DMS153 (cell line): ENCODE measurements around the gene HNF1A.
"Not testable (repeated sequence)": the region's sequence is repeated elsewhere in the genome, so short reads cannot be mapped to it uniquely, and the experiment has no call there.

Experiments used
- DNase-seq: peaks from one replicate; lab custom pipeline; 2025; lab: John Stamatoyannopoulos, UW

The HNF1A gene

GRCh38 chr12:121011820-121012219 lies 33.5 kb downstream of the HNF1A start:
- DNase-seq = no peak

- no peak for DNase-seq
These were observed 35.4 kb downstream of the HNF1A start for GRCh38 chr12:121013715-121014114.

GRCh38 chr12:121015825-121016766 lies 37.8 kb downstream of the HNF1A start, which contains the start of gene C12orf43:
Gene C12orf43 (minus strand): TSS chr12:121016487. CDS start chr12:121016474, 13 bp downstream.
- peak; percentile 81 for DNase-seq

GRCh38 chr12:121017966-121018491 lies 39.7 kb downstream of the HNF1A start:
- DNase-seq = no peak

GRCh38 chr12:121018860-121019617 lies 40.7 kb downstream of the HNF1A start:
- no peak for DNase-seq

GRCh38 chr12:121021754-121022153 lies 43.4 kb downstream of the HNF1A start:
- no peak for DNase-seq

GRCh38 chr12:121022713-121023112 lies 44.4 kb downstream of the HNF1A start:
- DNase-seq = no peak

GRCh38 chr12:121023799-121024198 lies 45.5 kb downstream of the HNF1A start:
- no peak for DNase-seq

- no peak for DNase-seq
These were observed 47.3 kb downstream of the HNF1A start for GRCh38 chr12:121025442-121026226.

GRCh38 chr12:121026274-121027045 lies 48.1 kb downstream of the HNF1A start:
- DNase-seq = no peak

GRCh38 chr12:121030576-121031212 lies 52.4 kb downstream of the HNF1A start:
- DNase-seq = no peak

GRCh38 chr12:121033625-121034349 lies 55.4 kb downstream of the HNF1A start:
- DNase-seq = no peak

GRCh38 chr12:121034616-121035305 lies 56.4 kb downstream of the HNF1A start:
- DNase-seq = no peak

- no peak for DNase-seq
These were observed 58.5 kb downstream of the HNF1A start for GRCh38 chr12:121036810-121037326.

GRCh38 chr12:121038861-121039668 lies 60.7 kb downstream of the HNF1A start, which contains the start of gene OASL:
Gene OASL (minus strand): TSS chr12:121039246. CDS start chr12:121038971, 275 bp downstream.
- DNase-seq = no peak

- no peak for DNase-seq
These were observed 64.7 kb downstream of the HNF1A start for GRCh38 chr12:121043067-121043466.

- DNase-seq = not testable (repeated sequence)
These were observed 69.1 kb downstream of the HNF1A start for GRCh38 chr12:121047400-121047799.

GRCh38 chr12:121048442-121048841 lies 70.1 kb downstream of the HNF1A start:
- no peak for DNase-seq
